HepG2 (cell line): ENCODE results near the gene LHB. TPM values are rescaled to one million over a fixed set of nuclear protein-coding genes. Genes with fewer than 3 reads are reported as not detected.

ENCODE experiments used
- ARID2 ChIP-seq: sonication (generic); formaldehyde crosslinking; IDR thresholded peaks from 2 replicates; pipeline ENCODE4 v1.8.1; 2022; ENCODE audit warnings: mild to moderate bottlenecking, missing genetic modification reagents, borderline replicate concordance
- ASH2L ChIP-seq: fragments of 300-600, 200-600 bp; sonication (generic); IDR thresholded peaks from 2 replicates; pipeline ENCODE4 v1.7.0; 2017; ENCODE audit warnings: low read depth, mild to moderate bottlenecking, moderate library complexity, mixed read lengths, low read length; ENCODE audit not compliant: insufficient read length
- ATM ChIP-seq: fragments of 450-650 bp; IDR thresholded peaks from 2 replicates; pipeline ENCODE4 v1.7.1; 2017; ENCODE audit warnings: mild to moderate bottlenecking, borderline replicate concordance
- BHLHE40 ChIP-seq: IDR thresholded peaks from 2 replicates; pipeline ENCODE4 v1.6.1; 2011; ENCODE audit warnings: low read length, improper control_type of control experiment
- FOXA1 ChIP-seq, 2 experiments: fragments of 450-650 bp in 1 of 2; sonication (generic) in 1 of 2; formaldehyde crosslinking in 1 of 2; IDR thresholded peaks; 2 replicates each; pipeline versions ENCODE4 v1.4.0 to v1.6.1; 2016 to 2020; ENCODE audit warnings: missing genetic modification reagents in 1 of 2
- HDAC1 ChIP-seq: sonication (generic); formaldehyde crosslinking; IDR thresholded peaks from 2 replicates; pipeline ENCODE4 v1.5.1; 2020; ENCODE audit warnings: mild to moderate bottlenecking, missing genetic modification reagents
- HHEX ChIP-seq: IDR thresholded peaks from 2 replicates; pipeline ENCODE4 v1.6.1; 2016; ENCODE audit warnings: control low read depth
- HOXD1 ChIP-seq: sonication (generic); formaldehyde crosslinking; IDR thresholded peaks from 2 replicates; pipeline ENCODE4 v1.5.0; 2020; ENCODE audit warnings: missing genetic modification reagents
- MEIS1 ChIP-seq: sonication (generic); formaldehyde crosslinking; IDR thresholded peaks from 2 replicates; pipeline ENCODE4 v1.9.0; 2021; ENCODE audit warnings: mild to moderate bottlenecking, missing genetic modification reagents, moderate library complexity, borderline replicate concordance
- NR2F1 ChIP-seq, 2 experiments: fragments of 450-650 bp in 1 of 2; formaldehyde crosslinking in 1 of 2; IDR thresholded peaks; 2 replicates each; pipeline versions ENCODE4 v1.5.0 to v1.6.1; 2016 to 2020; ENCODE audit warnings: mild to moderate bottlenecking in 1 of 2, missing compliant biosample characterization in 1 of 2, missing genetic modification reagents in 1 of 2, moderate library complexity in 1 of 2
- NR2F6 ChIP-seq, 2 experiments: IDR thresholded peaks; 2 replicates each; pipeline ENCODE4 v1.6.1; 2016; ENCODE audit warnings: antibody characterized with exemption in 1 of 2, mild to moderate bottlenecking in 1 of 2
- POGK ChIP-seq: sonication (generic); formaldehyde crosslinking; conservative IDR thresholded peaks from 2 replicates; pipeline ENCODE4 v1.8.0; 2022; ENCODE audit warnings: mild to moderate bottlenecking, moderate library complexity, missing genetic modification reagents
- RORA ChIP-seq: sonication (generic); formaldehyde crosslinking; IDR thresholded peaks from 2 replicates; pipeline ENCODE4 v1.5.0; 2020; ENCODE audit warnings: mild to moderate bottlenecking, missing genetic modification reagents, moderate library complexity
- SCMH1 ChIP-seq: sonication (generic); formaldehyde crosslinking; IDR thresholded peaks from 2 replicates; pipeline ENCODE4 v1.9.0; 2021; ENCODE audit warnings: missing genetic modification reagents, mild to moderate bottlenecking, borderline replicate concordance
- TRIM24 ChIP-seq: sonication (generic); formaldehyde crosslinking; IDR thresholded peaks from 2 replicates; pipeline ENCODE4 v1.8.0; 2022; ENCODE audit warnings: mild to moderate bottlenecking, missing genetic modification reagents
- UBTF ChIP-seq: sonication (generic); formaldehyde crosslinking; IDR thresholded peaks from 2 replicates; pipeline ENCODE4 v1.4.0; 2020; ENCODE audit warnings: mild to moderate bottlenecking, missing genetic modification reagents
- WIZ ChIP-seq: sonication (generic); formaldehyde crosslinking; IDR thresholded peaks from 2 replicates; pipeline ENCODE4 v1.5.1; 2020; ENCODE audit warnings: mild to moderate bottlenecking, missing genetic modification reagents
- ZNF136 ChIP-seq: sonication (generic); formaldehyde crosslinking; IDR thresholded peaks from 2 replicates; pipeline ENCODE4 v1.8.1; 2022; ENCODE audit warnings: low read depth, mild to moderate bottlenecking, moderate library complexity, missing genetic modification reagents
- ZNF138 ChIP-seq: sonication (generic); formaldehyde crosslinking; IDR thresholded peaks from 2 replicates; pipeline ENCODE4 v1.5.0; 2020; ENCODE audit warnings: mild to moderate bottlenecking, low read depth, missing genetic modification reagents
- ZNF33B ChIP-seq: sonication (generic); formaldehyde crosslinking; IDR thresholded peaks from 2 replicates; pipeline ENCODE4 v1.5.1; 2020; ENCODE audit warnings: mild to moderate bottlenecking, missing genetic modification reagents
- ZNF441 ChIP-seq: sonication (generic); formaldehyde crosslinking; IDR thresholded peaks from 2 replicates; pipeline ENCODE4 v1.7.0; 2021; ENCODE audit warnings: missing genetic modification reagents, borderline replicate concordance
- ZNF7 ChIP-seq: IDR thresholded peaks from 2 replicates; pipeline ENCODE4 v1.6.1; 2016; ENCODE audit warnings: missing biosample characterization, missing genetic modification reagents
- ZNF737 ChIP-seq: sonication (generic); formaldehyde crosslinking; IDR thresholded peaks from 2 replicates; pipeline ENCODE4 v1.5.0; 2020; ENCODE audit warnings: missing genetic modification reagents, mild to moderate bottlenecking, borderline replicate concordance
- ZNF839 ChIP-seq: sonication (generic); formaldehyde crosslinking; IDR thresholded peaks from 2 replicates; pipeline ENCODE4 v1.4.0; 2020; ENCODE audit warnings: missing genetic modification reagents, mild to moderate bottlenecking, borderline replicate concordance
- polyA plus RNA-seq, 8 experiments: library from polyadenylated mRNA; depleted of rRNA in 3 of 8; stranded (reverse) in 7 of 8; unstranded in 1 of 8; fragments of >200 nt; fragmentation: Illumina TruSeq in 4 of 8; extraction: Trizol in 4 of 8; gene quantifications; 2 replicates each; pipeline versions ENCODE4 v1.2.1 to v1.2.3, GENCODE V29; 2011 to 2016; ENCODE audit warnings: low read depth in 4 of 8, missing spikeins in 1 of 8, mixed read lengths in 1 of 8; ENCODE audit not compliant: insufficient read depth in 1 of 8
- total RNA-seq, 5 experiments: library from RNA; depleted of rRNA; stranded (reverse); fragments of >200 nt; fragmentation: Illumina TruSeq; extraction: Trizol; gene quantifications; 2 replicates each; pipeline ENCODE4 v1.2.3, GENCODE V29; 2016; ENCODE audit warnings: low read depth in 1 of 5
- TF ChIP-seq, protein P1 (sequence below): sonication (generic); formaldehyde crosslinking; IDR thresholded peaks from 2 replicates; pipeline ENCODE4 v1.4.0; 2020; ENCODE audit warnings: missing genetic modification reagents

The LHB gene
- total and polyA plus RNA-seq, 2 of the 13 experiments (the other 11 are each of a cell fraction or from before 2014, with no cell fraction given): not detected

DNA sequence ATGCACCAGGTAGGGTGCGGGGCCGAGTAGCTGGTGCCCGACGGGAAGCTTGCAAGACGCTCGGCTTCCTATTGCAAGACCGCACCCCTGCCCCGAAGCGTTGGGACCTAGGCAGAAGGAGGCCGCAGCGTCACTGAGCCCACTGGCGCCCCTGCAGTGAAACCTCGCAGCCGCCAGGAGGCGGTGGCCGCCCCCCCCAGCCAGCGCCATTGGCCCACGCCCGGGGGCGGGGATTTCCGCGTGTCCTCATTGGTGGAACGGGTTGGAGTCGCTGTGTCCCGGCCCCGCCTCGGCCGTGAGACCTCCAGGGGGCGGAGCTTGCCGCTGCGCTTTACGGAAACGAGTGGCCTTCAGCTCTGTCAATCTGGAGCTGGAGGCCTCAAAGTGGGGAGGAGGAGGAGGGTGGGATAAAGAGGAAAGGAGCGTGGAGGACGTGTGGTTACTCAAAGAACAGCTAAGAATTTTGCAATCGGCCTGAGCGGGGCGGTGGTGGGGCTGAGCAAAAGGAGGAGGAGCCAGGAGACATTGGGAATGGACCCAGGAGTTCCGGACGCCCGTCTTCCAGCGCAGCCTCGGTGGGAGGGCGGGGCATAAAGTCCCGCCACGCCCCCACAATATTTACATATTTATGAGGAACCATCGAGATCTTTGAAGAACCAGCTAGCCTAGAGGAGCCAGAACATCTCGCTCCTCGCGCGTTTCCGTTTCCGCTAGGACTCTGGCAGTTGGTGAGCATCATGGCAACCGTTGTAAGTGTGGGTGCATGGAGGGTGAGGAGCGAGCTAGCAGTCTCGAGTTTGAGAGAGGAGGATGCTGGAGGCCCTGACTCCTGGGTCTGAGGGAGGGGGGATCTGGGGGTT, 23.5 kb downstream of the LHB start, which contains the start of the genes GYS1 and RUVBL2 (continued):
- TF ChIP-seq RORA (CRISPR knock-in tag) (no peak), TRIM24 (CRISPR knock-in tag) (no peak), ZNF138 (CRISPR knock-in tag) (0 out of 2 replicates have a peak, but pooled peaks have one; percentile 56), SCMH1 (CRISPR knock-in tag) (no peak), ZNF839 (CRISPR knock-in tag) (no peak), NR2F6 (IDR thresholded peaks at IDR 0.05) (no peak), NR2F6 (CRISPR knock-in tag; IDR thresholded peaks at IDR 0.05) (no peak), ZNF7 (CRISPR knock-in tag) (no peak), MEIS1 (CRISPR knock-in tag) (0 out of 2 replicates have a peak, but pooled peaks have one; percentile 26), ZNF737 (no peak), NR2F1 (CRISPR knock-in tag; IDR thresholded peaks at IDR 0.05) (no peak), ZNF441 (CRISPR knock-in tag) (peak; percentile 15; the same call in 1 of the 2 replicates), HOXD1 (CRISPR knock-in tag) (no peak), POGK (CRISPR knock-in tag) (peak; percentile 83), ASH2L (peak; percentile 67), ARID2 (CRISPR knock-in tag) (no peak), UBTF (peak; percentile 65), HHEX (CRISPR knock-in tag) (no peak), ATM (no peak), FOXA1 (IDR thresholded peaks at IDR 0.05) (no peak), FOXA1 (CRISPR knock-in tag; IDR thresholded peaks at IDR 0.05) (no peak), ZNF33B (no peak), WIZ (CRISPR knock-in tag) (no peak), ZNF136 (CRISPR knock-in tag) (no peak), HDAC1 (CRISPR knock-in tag) (peak; percentile 70), BHLHE40 (no peak)
- TF ChIP-seq, protein P1, sequence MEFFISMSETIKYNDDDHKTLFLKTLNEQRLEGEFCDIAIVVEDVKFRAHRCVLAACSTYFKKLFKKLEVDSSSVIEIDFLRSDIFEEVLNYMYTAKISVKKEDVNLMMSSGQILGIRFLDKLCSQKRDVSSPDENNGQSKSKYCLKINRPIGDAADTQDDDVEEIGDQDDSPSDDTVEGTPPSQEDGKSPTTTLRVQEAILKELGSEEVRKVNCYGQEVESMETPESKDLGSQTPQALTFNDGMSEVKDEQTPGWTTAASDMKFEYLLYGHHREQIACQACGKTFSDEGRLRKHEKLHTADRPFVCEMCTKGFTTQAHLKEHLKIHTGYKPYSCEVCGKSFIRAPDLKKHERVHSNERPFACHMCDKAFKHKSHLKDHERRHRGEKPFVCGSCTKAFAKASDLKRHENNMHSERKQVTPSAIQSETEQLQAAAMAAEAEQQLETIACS (CRISPR knock-in tag): no peak
